Ovary (tissue), 3 donors: ENCODE measurements around the gene SLC48A1.

ENCODE experiments used
- CTCF ChIP-seq, 3 donors: fragments of 450-650 bp in 2 of 3; fragments of 200-600 bp in 1 of 3; IDR thresholded peaks; one replicate each; pipeline versions ENCODE4 v1.5.1 to v1.8.0; 2016 to 2022; ENCODE audit warnings: antibody characterized with exemption in 3 of 3, mild to moderate bottlenecking in 1 of 3
- EP300 ChIP-seq: sonication (generic); formaldehyde crosslinking; IDR thresholded peaks from one replicate; pipeline ENCODE4 v1.6.1; 2017; ENCODE audit warnings: antibody characterized with exemption
- POLR2A ChIP-seq: fragments of 450-650 bp; IDR thresholded peaks from one replicate; pipeline ENCODE4 v1.6.1; 2017; ENCODE audit warnings: antibody characterized with exemption, mild to moderate bottlenecking, moderate library complexity
- donor health status: DM: no; HTN: no; CAD: no.

DNA sequence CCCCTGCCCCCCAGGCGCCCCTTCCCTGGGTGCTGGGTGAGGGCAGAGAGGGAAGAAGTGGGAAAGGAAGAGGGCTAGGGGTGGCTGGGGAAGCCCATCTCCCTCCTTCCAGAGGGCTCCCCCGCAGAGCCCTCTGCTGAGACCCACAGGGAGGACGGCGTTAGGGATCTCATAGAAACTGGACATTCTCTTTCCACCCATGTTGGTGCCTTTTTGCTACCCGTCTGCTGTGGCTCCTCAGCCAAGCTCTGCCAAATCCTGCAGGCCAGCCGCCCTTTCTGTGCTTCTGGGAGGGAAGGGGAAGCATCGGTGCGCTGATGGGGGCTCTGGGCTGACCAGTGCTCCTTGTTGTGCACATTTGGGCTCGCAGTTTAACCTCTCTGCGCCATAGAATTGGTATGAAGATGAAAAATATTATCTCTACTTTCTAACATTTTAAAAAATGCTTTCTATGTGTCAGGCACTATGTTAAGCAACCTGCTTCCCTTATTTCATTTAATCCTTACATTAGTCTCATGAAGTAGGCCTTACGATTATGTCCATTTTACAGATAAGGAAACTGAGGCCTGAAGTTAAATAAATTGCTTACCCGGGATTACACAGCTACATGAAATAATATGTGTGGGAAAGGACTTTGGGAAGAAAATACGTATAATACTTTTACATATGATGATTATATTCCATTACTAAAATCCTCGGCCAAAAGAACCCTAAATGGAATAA, 981 bp downstream of the SLC48A1 start:
- no peak for TF ChIP-seq POLR2A
- TF ChIP-seq CTCF (IDR thresholded peaks at IDR 0.05), result no peak
- no peak for TF ChIP-seq EP300
